DMS79 treated with DMSO at 0.1 percent for 48 hours (cell line): ENCODE results near the gene CD6.

Source experiments
- DNase-seq: peaks from one replicate; lab custom pipeline; 2025; lab: John Stamatoyannopoulos, UW

Gene CD6

GRCh38 chr11:61028135-61028729 lies 56.8 kb downstream of the CD6 start:
- peak; percentile 55 for DNase-seq

- no peak for DNase-seq
Measured at GRCh38 chr11:61032824-61033223, 61.3 kb downstream of the CD6 start.

- DNase-seq = no peak
Measured at GRCh38 chr11:61033417-61033816, 61.9 kb downstream of the CD6 start.

- no peak for DNase-seq
Measured at GRCh38 chr11:61034111-61034510, 62.6 kb downstream of the CD6 start.

- DNase-seq = no peak
Measured at GRCh38 chr11:61034704-61035525, 63.4 kb downstream of the CD6 start.

GRCh38 chr11:61035526-61035835 lies 64.0 kb downstream of the CD6 start:
- DNase-seq = no peak

GRCh38 chr11:61037441-61038093 lies 66.1 kb downstream of the CD6 start:
- no peak for DNase-seq

GRCh38 chr11:61039916-61040315 lies 68.4 kb downstream of the CD6 start:
- DNase-seq = no peak

GRCh38 chr11:61041755-61042518 lies 70.5 kb downstream of the CD6 start:
- DNase-seq = peak; percentile 21

- DNase-seq = no peak
Measured at GRCh38 chr11:61042537-61042936, 71.1 kb downstream of the CD6 start.

GRCh38 chr11:61042961-61043540 lies 71.6 kb downstream of the CD6 start:
- DNase-seq = no peak

GRCh38 chr11:61045271-61045670 lies 73.8 kb downstream of the CD6 start:
- DNase-seq = no peak

- DNase-seq = no peak
Measured at GRCh38 chr11:61046833-61047232, 75.4 kb downstream of the CD6 start.

- no peak for DNase-seq
Measured at GRCh38 chr11:61048368-61049062, 77.0 kb downstream of the CD6 start.

- no peak for DNase-seq
Measured at GRCh38 chr11:61049063-61049377, 77.5 kb downstream of the CD6 start.

- no peak for DNase-seq
Measured at GRCh38 chr11:61049859-61050258, 78.4 kb downstream of the CD6 start.

- DNase-seq = no peak
Measured at GRCh38 chr11:61052182-61052972, 80.9 kb downstream of the CD6 start.

GRCh38 chr11:61053191-61053590 lies 81.7 kb downstream of the CD6 start:
- no peak for DNase-seq

- no peak for DNase-seq
Measured at GRCh38 chr11:61054513-61054912, 83.0 kb downstream of the CD6 start.

GRCh38 chr11:61054927-61055562 lies 83.6 kb downstream of the CD6 start:
- no peak for DNase-seq
